Endodermal cell (in vitro differentiated cells): ENCODE measurements around the gene BANP. TPM values are rescaled to one million over a fixed set of nuclear protein-coding genes. Genes with fewer than 3 reads are reported as not detected.
"Not testable (repeated sequence)": the region's sequence is repeated elsewhere in the genome, so short reads cannot be mapped to it uniquely, and the experiment has no call there.

Source experiments
- DNase-seq: peaks from one replicate; pipeline ENCODE4 v3.0.0-alpha.2; 2017
- H3K27ac ChIP-seq: 2 replicates; pipeline ENCODE4 v1.5.1; 2013; ENCODE audit warnings: mild to moderate bottlenecking, low read depth, low read length, moderate library complexity
- H3K27me3 ChIP-seq: 2 replicates; pipeline ENCODE4 v1.6.1; 2013; ENCODE audit warnings: mild to moderate bottlenecking, low read length, moderate library complexity; ENCODE audit not compliant: insufficient read depth, control insufficient read depth, poor library complexity, severe bottlenecking
- H3K36me3 ChIP-seq: 2 replicates; pipeline ENCODE4 v1.7.0; 2013; ENCODE audit warnings: mild to moderate bottlenecking, low read length, moderate library complexity; ENCODE audit not compliant: control insufficient read depth, insufficient read depth
- H3K4me1 ChIP-seq: one replicate; pipeline ENCODE4 v1.7.0; 2013; ENCODE audit warnings: low read length; ENCODE audit not compliant: control insufficient read depth, insufficient read depth
- H3K4me3 ChIP-seq: 2 replicates; pipeline ENCODE4 v1.5.1; 2013; ENCODE audit warnings: mild to moderate bottlenecking, low read length, moderate library complexity
- H3K9ac ChIP-seq: 2 replicates; pipeline ENCODE4 v1.6.1; 2013; ENCODE audit warnings: mild to moderate bottlenecking, low read length, moderate library complexity; ENCODE audit not compliant: poor library complexity, severe bottlenecking; ENCODE audit errors: extremely low read depth
- H3K9me3 ChIP-seq: 2 replicates; pipeline ENCODE4 v1.6.1; 2013; ENCODE audit warnings: mild to moderate bottlenecking, low read length, moderate library complexity; ENCODE audit not compliant: control insufficient read depth
- H3K27ac Mint-ChIP-seq: 2 replicates; pipeline ENCODE4 v1.8.0; 2020; ENCODE audit warnings: mixed read lengths
- H3K27me3 Mint-ChIP-seq: 2 replicates; pipeline ENCODE4 v1.8.0; 2021; ENCODE audit warnings: mild to moderate bottlenecking, mixed read lengths; ENCODE audit not compliant: insufficient read depth
- H3K36me3 Mint-ChIP-seq: 2 replicates; pipeline ENCODE4 v1.8.0; 2020; ENCODE audit warnings: low read depth, mixed read lengths
- H3K4me1 Mint-ChIP-seq: 2 replicates; pipeline ENCODE4 v1.8.0; 2020; ENCODE audit warnings: mixed read lengths
- H3K4me3 Mint-ChIP-seq: 2 replicates; pipeline ENCODE4 v1.8.0; 2020; ENCODE audit warnings: mild to moderate bottlenecking, moderate library complexity, mixed read lengths
- H3K9me3 Mint-ChIP-seq: 2 replicates; pipeline ENCODE4 v1.8.0; 2020; ENCODE audit warnings: mild to moderate bottlenecking, mixed read lengths
- WGBS, 2 experiments: methylation state at CpG; one replicate each; pipeline versions ENCODE4 v1.1.5 to v1.1.7; 2013; ENCODE audit warnings: missing lambda C conversion rate in 2 of 2, mixed read lengths in 1 of 2; ENCODE audit not compliant: insufficient coverage in 1 of 2, insufficient read length in 1 of 2; 5-methylcytosine and 5-hydroxymethylcytosine counted together
- total RNA-seq, 2 donors: library from RNA; stranded (reverse); fragmentation: NEBNext Ultra II Directional in 1 of 2; extraction: Animal tissue kit (Norgen Biotek cat#: 25700) in 1 of 2; gene quantifications; 2 replicates in 1 of 2; 3 replicates in 1 of 2; pipeline ENCODE4 v1.2.1, GENCODE V29; 2021
- TF ChIP-seq, protein P1 (sequence below): fragments of 200-600 bp; sonication (generic); conservative IDR thresholded peaks from 2 replicates; pipeline ENCODE4 v1.5.0; 2021; ENCODE audit warnings: antibody characterized with exemption, mild to moderate bottlenecking

BANP gene
- total RNA-seq, 2 donors from 2014 or later: 39.5 to 45.5 TPM

DNA sequence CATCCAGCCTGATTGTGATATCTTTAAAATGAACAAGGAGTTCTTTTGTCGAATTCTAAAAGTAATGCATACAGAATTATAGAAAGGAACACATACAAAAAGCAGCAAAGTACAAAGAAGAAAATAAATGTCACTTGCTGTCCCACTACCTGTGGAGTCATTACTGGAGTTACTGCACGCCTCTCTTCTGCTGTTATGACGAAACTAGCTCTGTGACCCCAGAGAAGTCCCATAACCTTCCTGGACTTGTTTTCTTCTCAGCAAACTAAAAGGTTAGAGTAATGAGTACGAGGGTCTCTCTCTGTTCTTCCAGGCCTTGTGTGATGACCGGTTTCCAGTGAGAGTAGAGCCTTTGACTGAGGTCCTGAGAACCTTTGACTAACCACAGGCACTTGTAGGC is 26.9 kb downstream of the BANP start:
- H3K36me3 Mint-ChIP-seq: peaks cover 46% of the 10 kb centered on the region
- TF ChIP-seq, protein P1, sequence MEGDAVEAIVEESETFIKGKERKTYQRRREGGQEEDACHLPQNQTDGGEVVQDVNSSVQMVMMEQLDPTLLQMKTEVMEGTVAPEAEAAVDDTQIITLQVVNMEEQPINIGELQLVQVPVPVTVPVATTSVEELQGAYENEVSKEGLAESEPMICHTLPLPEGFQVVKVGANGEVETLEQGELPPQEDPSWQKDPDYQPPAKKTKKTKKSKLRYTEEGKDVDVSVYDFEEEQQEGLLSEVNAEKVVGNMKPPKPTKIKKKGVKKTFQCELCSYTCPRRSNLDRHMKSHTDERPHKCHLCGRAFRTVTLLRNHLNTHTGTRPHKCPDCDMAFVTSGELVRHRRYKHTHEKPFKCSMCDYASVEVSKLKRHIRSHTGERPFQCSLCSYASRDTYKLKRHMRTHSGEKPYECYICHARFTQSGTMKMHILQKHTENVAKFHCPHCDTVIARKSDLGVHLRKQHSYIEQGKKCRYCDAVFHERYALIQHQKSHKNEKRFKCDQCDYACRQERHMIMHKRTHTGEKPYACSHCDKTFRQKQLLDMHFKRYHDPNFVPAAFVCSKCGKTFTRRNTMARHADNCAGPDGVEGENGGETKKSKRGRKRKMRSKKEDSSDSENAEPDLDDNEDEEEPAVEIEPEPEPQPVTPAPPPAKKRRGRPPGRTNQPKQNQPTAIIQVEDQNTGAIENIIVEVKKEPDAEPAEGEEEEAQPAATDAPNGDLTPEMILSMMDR: no peak
- Histone ChIP-seq H3K4me1 (no peaks in the 10 kb centered on the region), H3K4me3 (no peak overlapping the region), H3K9me3 (no peaks in the 10 kb centered on the region), H3K27ac (no peak overlapping the region), H3K27me3 (no peaks in the 10 kb centered on the region), H3K36me3 (peaks cover 10% of the 10 kb centered on the region), H3K9ac (no peak overlapping the region)
- no peak for DNase-seq
- H3K9me3 Mint-ChIP-seq: peaks cover under 1% of the 10 kb centered on the region
- WGBS, 2 experiments: 78 to 90% methylated on average over 2 to 5 of the region's 5 CpGs
- no peak overlapping the region for H3K4me3 Mint-ChIP-seq
- H3K27ac Mint-ChIP-seq: no peak overlapping the region
- H3K27me3 Mint-ChIP-seq: no peaks in the 10 kb centered on the region
- H3K4me1 Mint-ChIP-seq: peaks cover 10% of the 10 kb centered on the region

DNA sequence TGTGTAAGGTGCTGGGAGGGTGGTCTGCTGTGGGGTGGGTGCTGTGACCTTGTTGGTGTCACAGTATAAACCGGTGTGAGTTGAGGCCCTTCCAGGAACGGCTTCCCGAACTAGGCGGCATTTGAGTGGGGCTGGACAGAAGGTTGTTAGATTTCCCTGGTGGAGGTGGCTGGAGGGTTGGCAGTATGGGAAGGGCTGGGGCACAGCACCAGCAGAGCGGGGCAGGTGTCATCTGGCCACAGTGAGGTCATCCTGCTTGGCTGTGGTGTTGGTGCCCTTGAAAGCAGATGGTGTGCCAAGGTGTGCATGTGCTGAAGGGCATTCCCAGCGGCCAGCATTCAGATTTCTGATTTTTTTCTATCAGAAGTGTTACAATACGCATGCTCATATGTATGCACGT is 28.1 kb downstream of the BANP start:
- no peak overlapping the region for H3K9ac ChIP-seq
- TF ChIP-seq, protein P1: no peak

GRCh38 chr16:87979911-87980630 is 28.8 kb downstream of the BANP start:
- not testable (repeated sequence) for H3K27me3 ChIP-seq, H3K27me3 Mint-ChIP-seq, H3K9ac ChIP-seq, H3K36me3 ChIP-seq, H3K9me3 ChIP-seq, H3K4me1 ChIP-seq, H3K27ac ChIP-seq, H3K4me3 ChIP-seq, H3K27ac Mint-ChIP-seq, H3K9me3 Mint-ChIP-seq, H3K4me3 Mint-ChIP-seq
- Mint-ChIP-seq H3K4me1 (peaks cover 13% of the 10 kb centered on the region), H3K36me3 (peaks cover 47% of the 10 kb centered on the region)
- 88 to 92% methylated on average over 7 to 8 of the region's 12 CpGs for WGBS, 2 experiments
- DNase-seq: peak; percentile 8

More for the DNA sequence above, 28.1 kb downstream of the BANP start:
- peak; percentile 13 for DNase-seq
- no peak overlapping the region for H3K4me3 Mint-ChIP-seq
- no peaks in the 10 kb centered on the region for H3K9me3 Mint-ChIP-seq
- WGBS, 2 experiments: 95 to 100% methylated on average over 3 to 7 of the region's 8 CpGs
- no peaks in the 10 kb centered on the region for H3K4me1 ChIP-seq
- no peak overlapping the region for H3K27ac ChIP-seq
- H3K27me3 Mint-ChIP-seq: no peaks in the 10 kb centered on the region
- H3K36me3 ChIP-seq: peaks cover 10% of the 10 kb centered on the region
- H3K9me3 ChIP-seq: no peaks in the 10 kb centered on the region
- no peak overlapping the region for H3K4me3 ChIP-seq
- peaks cover 45% of the 10 kb centered on the region for H3K36me3 Mint-ChIP-seq
- peaks cover 13% of the 10 kb centered on the region for H3K4me1 Mint-ChIP-seq
- no peaks in the 10 kb centered on the region for H3K27me3 ChIP-seq
- peak overlapping the region; percentile 52 for H3K27ac Mint-ChIP-seq

DNA sequence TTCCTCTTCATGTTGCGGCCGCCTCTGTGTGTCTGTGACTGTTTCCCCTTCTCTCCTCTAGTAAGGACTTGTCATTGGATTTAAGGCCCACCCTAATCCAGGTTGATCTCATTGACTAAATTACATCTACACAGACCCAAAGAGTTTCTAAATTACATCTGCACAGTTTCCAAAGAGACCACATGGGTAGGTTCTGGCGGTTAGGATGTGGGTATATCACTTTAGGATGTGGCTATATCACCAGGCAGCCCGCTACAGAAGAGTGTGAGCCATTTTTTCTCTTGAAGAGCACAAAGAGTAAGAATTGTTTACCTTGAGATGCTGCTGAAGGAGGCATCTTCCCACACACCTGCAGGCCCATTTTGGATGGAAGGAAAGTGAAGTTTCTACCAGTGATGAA is 30.1 kb downstream of the BANP start:
- not testable (repeated sequence) for H3K27ac ChIP-seq, H3K27ac Mint-ChIP-seq, H3K27me3 ChIP-seq, H3K9me3 ChIP-seq, H3K4me3 Mint-ChIP-seq, H3K4me3 ChIP-seq, H3K27me3 Mint-ChIP-seq, DNase-seq, H3K4me1 ChIP-seq, H3K9me3 Mint-ChIP-seq, H3K9ac ChIP-seq, H3K36me3 ChIP-seq
- H3K4me1 Mint-ChIP-seq: peaks cover 13% of the 10 kb centered on the region
- H3K36me3 Mint-ChIP-seq: peaks cover 50% of the 10 kb centered on the region
- WGBS, 2 experiments: 68% methylated on average over 4 of the region's 4 CpGs; no CpG with 5 or more reads in 1 of the 2 experiments
